Measurements from ENCODE around the gene LPP.
A peak's percentile ranks its signal among the peaks of the same experiment; 100 is the strongest.

Gene LPP

DNA sequence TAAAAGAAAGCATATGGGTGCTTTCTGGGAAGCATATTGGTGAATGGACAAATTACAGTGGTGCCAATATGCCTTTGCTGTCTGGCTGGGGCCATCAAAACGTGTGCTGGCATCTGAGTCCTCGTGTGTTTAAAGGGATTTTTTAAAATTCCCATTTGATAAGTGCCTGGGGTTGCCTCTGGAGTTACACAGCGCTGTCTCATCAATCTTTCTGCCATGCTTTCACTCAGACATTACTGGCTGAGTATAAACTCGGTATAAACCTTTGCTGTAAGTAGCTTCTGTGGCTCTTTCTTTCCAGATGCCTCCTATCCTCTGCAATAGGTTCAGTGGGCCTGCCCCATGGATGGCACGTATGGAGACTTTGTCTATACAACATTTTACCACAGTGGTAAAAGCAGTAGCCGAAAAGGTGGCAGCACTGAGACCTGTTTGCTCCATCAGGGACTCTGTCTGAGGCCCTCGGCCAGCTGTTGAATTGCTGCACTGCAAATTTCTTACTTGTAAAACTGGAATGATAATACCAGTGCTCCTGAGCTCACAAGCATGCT, 195.5 kb downstream of the LPP start:
- Histone ChIP-seq H4K20me1 (ENCODE audit: control insufficient read depth, insufficient read depth, low read depth, low read length) (no peaks in the 10 kb centered on the region), H3K27me3 (ENCODE audit: control insufficient read depth, low read length) (no peaks in the 10 kb centered on the region), H3K4me1 (ENCODE audit: control insufficient read depth, low read length) (peaks cover 79% of the 10 kb centered on the region), H3K9me2 (replicated peaks; ENCODE audit: control insufficient read depth, low read length) (no peaks in the 10 kb centered on the region), H3K79me2 (ENCODE audit: control insufficient read depth, low read length) (peaks cover 15% of the 10 kb centered on the region), H3K4me2 (ENCODE audit: low read length) (no peak overlapping the region), H3K4me3 (ENCODE audit: low read length) (no peak overlapping the region), H3K36me3 (ENCODE audit: control insufficient read depth, low read length) (0 out of 2 replicates have a peak, but pooled peaks cover 2% of the 10 kb centered on the region), H3K27ac (ENCODE audit: low read depth, low read length) (no peak overlapping the region), H3F3A (ENCODE audit: control insufficient read depth, insufficient read depth) (no peaks in the 10 kb centered on the region), H3K9me3 (ENCODE audit: control insufficient read depth, insufficient read depth, low read length) (no peaks in the 10 kb centered on the region)
- TF ChIP-seq CTCF (IDR thresholded peaks at IDR 0.05; ENCODE audit: low read depth, low read length, poor library complexity, severe bottlenecking) (peak; percentile 29), EZH2phosphoT487 (IDR thresholded peaks at IDR 0.05; ENCODE audit: borderline replicate concordance, low read length) (no peak)

DNA sequence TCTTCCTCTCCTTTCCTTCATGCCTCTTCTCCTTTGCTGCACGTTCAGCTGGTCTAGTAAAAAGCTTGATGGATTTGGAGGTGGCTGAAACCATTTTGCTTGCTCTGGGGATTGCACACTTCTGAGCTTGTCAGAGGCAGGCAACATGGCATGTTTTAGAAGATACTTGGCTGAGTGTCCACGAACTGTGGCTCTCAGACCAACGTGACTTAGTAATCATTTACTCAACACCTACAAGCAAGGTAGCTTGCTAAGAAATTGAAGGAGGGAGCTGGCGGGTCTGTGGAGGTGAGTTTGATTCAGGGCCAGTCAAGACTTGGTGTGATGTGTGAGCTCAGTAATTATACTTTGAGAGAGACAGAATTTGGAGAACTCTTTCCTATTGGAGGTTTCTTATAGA, 196.0 kb downstream of the LPP start:
- Histone ChIP-seq H3K79me2 (ENCODE audit: control insufficient read depth, low read length) (peaks cover 15% of the 10 kb centered on the region), H3K27me3 (ENCODE audit: control insufficient read depth, low read length) (no peaks in the 10 kb centered on the region), H3F3A (ENCODE audit: control insufficient read depth, insufficient read depth) (no peaks in the 10 kb centered on the region), H3K9me3 (ENCODE audit: control insufficient read depth, insufficient read depth, low read length) (no peaks in the 10 kb centered on the region), H3K4me3 (ENCODE audit: low read length) (no peak overlapping the region), H3K27ac (ENCODE audit: low read depth, low read length) (no peak overlapping the region), H3K4me2 (ENCODE audit: low read length) (no peak overlapping the region), H3K4me1 (ENCODE audit: control insufficient read depth, low read length) (peaks cover 74% of the 10 kb centered on the region), H3K9me2 (replicated peaks; ENCODE audit: control insufficient read depth, low read length) (no peaks in the 10 kb centered on the region), H4K20me1 (ENCODE audit: control insufficient read depth, insufficient read depth, low read depth, low read length) (no peaks in the 10 kb centered on the region), H3K36me3 (ENCODE audit: control insufficient read depth, low read length) (0 out of 2 replicates have a peak, but pooled peaks cover 2% of the 10 kb centered on the region)
- TF ChIP-seq CTCF (IDR thresholded peaks at IDR 0.05; ENCODE audit: low read depth, low read length, poor library complexity, severe bottlenecking) (peak; percentile 1), EZH2phosphoT487 (IDR thresholded peaks at IDR 0.05; ENCODE audit: borderline replicate concordance, low read length) (no peak)

- no peaks in the 10 kb centered on the region for H3K9me3 ChIP-seq (ENCODE audit: control insufficient read depth, insufficient read depth, low read length)
- no peaks in the 10 kb centered on the region for H3K27me3 ChIP-seq (ENCODE audit: control insufficient read depth, low read length)
- H3K4me1 ChIP-seq (ENCODE audit: control insufficient read depth, low read length) = peaks cover 65% of the 10 kb centered on the region
- H3K4me3 ChIP-seq (ENCODE audit: low read length) = no peak overlapping the region
- H3K79me2 ChIP-seq (ENCODE audit: control insufficient read depth, low read length) = peaks cover 15% of the 10 kb centered on the region
- no peak overlapping the region for H3K4me2 ChIP-seq (ENCODE audit: low read length)
- TF ChIP-seq CTCF (IDR thresholded peaks at IDR 0.05; ENCODE audit: low read depth, low read length, poor library complexity, severe bottlenecking) (no peak), EZH2phosphoT487 (IDR thresholded peaks at IDR 0.05; ENCODE audit: borderline replicate concordance, low read length) (no peak)
- H3K36me3 ChIP-seq (ENCODE audit: control insufficient read depth, low read length) = no peaks in the 10 kb centered on the region
- no peaks in the 10 kb centered on the region for H4K20me1 ChIP-seq (ENCODE audit: control insufficient read depth, insufficient read depth, low read depth, low read length)
- H3K27ac ChIP-seq (ENCODE audit: low read depth, low read length) = no peak overlapping the region
- H3K9me2 ChIP-seq (replicated peaks; ENCODE audit: control insufficient read depth, low read length) = no peaks in the 10 kb centered on the region
- H3F3A ChIP-seq (ENCODE audit: control insufficient read depth, insufficient read depth) = no peaks in the 10 kb centered on the region
Observed at GRCh38 chr3:188350961-188351360, 197.0 kb downstream of the LPP start.
